SU-DHL-6 (cell line): ENCODE results near the gene OXGR1.

ENCODE experiments used
- CTCF ChIP-seq: fragments of 200-600 bp; sonication (generic); IDR thresholded peaks from one replicate; pipeline ENCODE4 v1.5.1; 2017; ENCODE audit warnings: antibody characterized with exemption, mild to moderate bottlenecking, low read length, moderate library complexity; ENCODE audit not compliant: insufficient read depth, poor library complexity, severe bottlenecking
- EZH2phosphoT487 ChIP-seq: fragments of 200-600 bp; sonication (generic), shearing (Covaris generic); conservative IDR thresholded peaks from 2 replicates; pipeline ENCODE4 v1.6.1; 2018; ENCODE audit warnings: mild to moderate bottlenecking, antibody characterized with exemption, low read length, moderate library complexity, mixed read lengths

GRCh38 chr13:97004096-97004876 lies 10.0 kb upstream of the OXGR1 start:
- no peak for TF ChIP-seq CTCF
- no peak for TF ChIP-seq EZH2phosphoT487
